DOHH2 (cell line): Measurements from ENCODE around the gene KIF6.

Experiments
- H3F3A ChIP-seq: fragments of 200-600 bp; sonication (generic), shearing (Covaris generic); 2 replicates; pipeline ENCODE4 v1.6.0; 2016; ENCODE audit warnings: antibody characterized with exemption, mild to moderate bottlenecking; ENCODE audit not compliant: control insufficient read depth, insufficient read depth
- H3K27ac ChIP-seq: fragments of 200-600 bp; sonication (generic); 2 replicates; pipeline ENCODE4 v1.5.1; 2014; ENCODE audit warnings: low read depth, mild to moderate bottlenecking, low read length, moderate library complexity
- H3K27me3 ChIP-seq: fragments of 200-600 bp; sonication (generic); 2 replicates; pipeline ENCODE4 v1.6.1; 2014; ENCODE audit warnings: mild to moderate bottlenecking, low read length, mixed read lengths; ENCODE audit not compliant: control insufficient read depth
- H3K36me3 ChIP-seq: fragments of 200-600 bp; sonication (generic); 2 replicates; pipeline ENCODE4 v1.6.1; 2014; ENCODE audit warnings: mild to moderate bottlenecking, low read length, moderate library complexity, mixed read lengths; ENCODE audit not compliant: control insufficient read depth
- H3K4me1 ChIP-seq: fragments of 200-600 bp; sonication (generic); 2 replicates; pipeline ENCODE4 v1.6.1; 2014; ENCODE audit warnings: mild to moderate bottlenecking, low read length, mixed read lengths; ENCODE audit not compliant: control insufficient read depth
- H3K4me2 ChIP-seq: fragments of 200-600 bp; sonication (generic); 2 replicates; pipeline ENCODE4 v1.6.0; 2014; ENCODE audit warnings: mild to moderate bottlenecking, low read length, moderate library complexity
- H3K4me3 ChIP-seq: fragments of 200-600 bp; sonication (generic); 2 replicates; pipeline ENCODE4 v1.5.1; 2014; ENCODE audit warnings: mild to moderate bottlenecking, low read length, mixed read lengths
- H3K79me2 ChIP-seq: fragments of 200-600 bp; sonication (generic); 2 replicates; pipeline ENCODE4 v1.6.1; 2014; ENCODE audit warnings: mild to moderate bottlenecking, low read length, mixed read lengths; ENCODE audit not compliant: control insufficient read depth
- H3K9me2 ChIP-seq: fragments of 200-600 bp; sonication (generic); replicated peaks from 2 replicates; pipeline ENCODE4 v1.6.1; 2014; ENCODE audit warnings: mild to moderate bottlenecking, low read length, mixed read lengths; ENCODE audit not compliant: control insufficient read depth
- H3K9me3 ChIP-seq: fragments of 200-600 bp; sonication (generic); 2 replicates; pipeline ENCODE4 v1.6.1; 2014; ENCODE audit warnings: antibody characterized with exemption, low read length, mixed read lengths; ENCODE audit not compliant: control insufficient read depth, insufficient read depth
- H4K20me1 ChIP-seq: fragments of 200-600 bp; sonication (generic); 2 replicates; pipeline ENCODE4 v1.6.0; 2014; ENCODE audit warnings: low read depth, mild to moderate bottlenecking, antibody characterized with exemption, low read length, moderate library complexity; ENCODE audit not compliant: control insufficient read depth, insufficient read depth
- EZH2phosphoT487 ChIP-seq: fragments of 200-600 bp; sonication (generic); IDR thresholded peaks from 2 replicates; pipeline ENCODE4 v1.6.1; 2017; ENCODE audit warnings: borderline replicate concordance, mild to moderate bottlenecking, antibody characterized with exemption, low read length, moderate library complexity, mixed read lengths
- TF ChIP-seq, protein P1 (sequence below): fragments of 200-600 bp; sonication (generic); IDR thresholded peaks from one replicate; pipeline ENCODE4 v1.5.1; 2014; ENCODE audit warnings: antibody characterized with exemption, mild to moderate bottlenecking, low read depth, low read length; ENCODE audit not compliant: poor library complexity, severe bottlenecking

KIF6 gene

DNA sequence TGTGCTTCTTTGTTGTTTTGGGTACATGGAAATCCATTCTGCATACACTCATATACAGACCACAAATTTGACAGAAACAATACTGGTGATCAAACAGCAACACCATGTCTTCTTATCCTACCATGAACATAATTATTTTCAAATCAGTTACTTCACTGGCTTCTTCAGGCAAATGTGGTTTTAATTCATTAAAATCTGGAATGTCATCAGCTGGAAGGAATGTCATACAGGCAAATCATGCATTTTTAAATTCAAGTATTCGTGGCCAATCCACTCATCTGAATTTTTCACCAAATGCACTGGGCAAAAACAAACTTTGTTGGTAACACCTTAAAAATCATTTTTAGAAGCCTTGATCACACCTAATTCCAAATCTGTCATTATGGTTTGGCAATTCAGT, 59.3 kb downstream of the KIF6 start:
- H3K9me3 ChIP-seq, result no peaks in the 10 kb centered on the region
- no peak overlapping the region for H3K27ac ChIP-seq
- H3K4me1 ChIP-seq, result no peaks in the 10 kb centered on the region
- no peaks in the 10 kb centered on the region for H4K20me1 ChIP-seq
- H3K4me2 ChIP-seq, result no peak overlapping the region
- no peak overlapping the region for H3K4me3 ChIP-seq
- no peaks in the 10 kb centered on the region for H3K27me3 ChIP-seq
- H3K79me2 ChIP-seq, result no peaks in the 10 kb centered on the region
- no peaks in the 10 kb centered on the region for H3F3A ChIP-seq
- TF ChIP-seq EZH2phosphoT487, result no peak
- TF ChIP-seq, protein P1, sequence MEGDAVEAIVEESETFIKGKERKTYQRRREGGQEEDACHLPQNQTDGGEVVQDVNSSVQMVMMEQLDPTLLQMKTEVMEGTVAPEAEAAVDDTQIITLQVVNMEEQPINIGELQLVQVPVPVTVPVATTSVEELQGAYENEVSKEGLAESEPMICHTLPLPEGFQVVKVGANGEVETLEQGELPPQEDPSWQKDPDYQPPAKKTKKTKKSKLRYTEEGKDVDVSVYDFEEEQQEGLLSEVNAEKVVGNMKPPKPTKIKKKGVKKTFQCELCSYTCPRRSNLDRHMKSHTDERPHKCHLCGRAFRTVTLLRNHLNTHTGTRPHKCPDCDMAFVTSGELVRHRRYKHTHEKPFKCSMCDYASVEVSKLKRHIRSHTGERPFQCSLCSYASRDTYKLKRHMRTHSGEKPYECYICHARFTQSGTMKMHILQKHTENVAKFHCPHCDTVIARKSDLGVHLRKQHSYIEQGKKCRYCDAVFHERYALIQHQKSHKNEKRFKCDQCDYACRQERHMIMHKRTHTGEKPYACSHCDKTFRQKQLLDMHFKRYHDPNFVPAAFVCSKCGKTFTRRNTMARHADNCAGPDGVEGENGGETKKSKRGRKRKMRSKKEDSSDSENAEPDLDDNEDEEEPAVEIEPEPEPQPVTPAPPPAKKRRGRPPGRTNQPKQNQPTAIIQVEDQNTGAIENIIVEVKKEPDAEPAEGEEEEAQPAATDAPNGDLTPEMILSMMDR, result no peak
- no peaks in the 10 kb centered on the region for H3K36me3 ChIP-seq
- no peaks in the 10 kb centered on the region for H3K9me2 ChIP-seq

DNA sequence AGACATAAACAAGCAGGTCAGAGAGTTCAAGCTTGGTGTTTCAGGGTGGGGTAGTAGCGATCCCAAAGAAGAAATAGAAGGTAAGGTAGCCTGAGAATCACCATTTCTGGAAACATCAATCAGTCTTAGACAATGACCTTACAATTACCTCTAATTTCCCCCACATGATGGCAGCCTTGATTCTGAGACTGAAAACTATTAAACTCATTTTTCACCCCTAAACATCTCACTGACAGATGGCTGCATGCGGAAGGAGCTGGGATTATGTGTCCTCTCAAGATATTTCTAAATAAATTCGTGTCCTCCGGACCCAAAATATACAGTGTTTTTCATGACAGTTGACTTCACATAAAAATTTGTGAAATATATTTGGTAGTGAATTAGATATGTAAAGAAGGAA, 61.0 kb downstream of the KIF6 start:
- H3K36me3 ChIP-seq, result no peaks in the 10 kb centered on the region
- no peaks in the 10 kb centered on the region for H3K27me3 ChIP-seq
- no peaks in the 10 kb centered on the region for H4K20me1 ChIP-seq
- H3K9me3 ChIP-seq, result no peaks in the 10 kb centered on the region
- H3K79me2 ChIP-seq, result no peaks in the 10 kb centered on the region
- TF ChIP-seq, protein P1, result no peak
- no peak for TF ChIP-seq EZH2phosphoT487
- no peak overlapping the region for H3K4me2 ChIP-seq
- H3K4me3 ChIP-seq, result no peak overlapping the region
- H3K27ac ChIP-seq, result no peak overlapping the region
- no peaks in the 10 kb centered on the region for H3K4me1 ChIP-seq
- H3F3A ChIP-seq, result no peaks in the 10 kb centered on the region
- H3K9me2 ChIP-seq, result no peaks in the 10 kb centered on the region

DNA sequence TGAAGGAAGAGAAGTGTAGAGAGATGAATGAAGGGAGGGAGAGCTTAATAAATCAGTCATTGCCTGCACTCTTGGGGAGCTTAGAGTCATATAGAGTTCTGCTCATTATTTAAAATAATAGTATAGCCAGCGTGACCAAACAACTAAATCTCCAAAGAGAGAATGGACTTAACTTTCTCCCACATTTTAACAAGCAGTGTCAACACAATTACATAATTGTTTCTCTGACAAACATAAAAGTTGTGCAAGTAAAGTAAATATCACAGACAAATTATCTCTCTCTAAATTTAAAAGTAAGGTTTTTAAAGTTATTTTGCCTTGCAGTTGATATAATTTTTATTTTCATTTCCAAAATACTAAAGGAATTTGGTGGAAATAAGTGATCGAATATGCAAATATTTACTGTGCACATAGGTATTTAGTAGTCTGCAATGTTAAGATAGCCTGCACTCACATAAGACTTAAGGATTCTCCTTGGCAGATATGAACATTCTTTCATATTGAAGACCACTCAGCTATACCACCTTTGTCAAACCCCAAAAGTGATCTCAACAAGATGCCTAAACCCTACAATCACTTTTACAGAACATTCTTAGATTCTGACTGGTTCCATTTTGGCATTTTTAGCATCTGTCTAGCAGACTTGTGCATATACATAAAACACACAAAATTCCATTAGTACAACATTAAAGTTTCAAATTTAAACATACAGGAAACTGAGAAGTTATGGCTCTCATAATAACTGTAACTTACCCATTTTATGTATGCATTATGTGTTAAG, 67.7 kb downstream of the KIF6 start:
- no peaks in the 10 kb centered on the region for H3K27me3 ChIP-seq
- no peaks in the 10 kb centered on the region for H4K20me1 ChIP-seq
- H3K79me2 ChIP-seq, result no peaks in the 10 kb centered on the region
- H3K4me3 ChIP-seq, result no peak overlapping the region
- TF ChIP-seq EZH2phosphoT487, result no peak
- H3F3A ChIP-seq, result no peaks in the 10 kb centered on the region
- H3K4me2 ChIP-seq, result no peak overlapping the region
- no peaks in the 10 kb centered on the region for H3K36me3 ChIP-seq
- H3K27ac ChIP-seq, result no peak overlapping the region
- no peaks in the 10 kb centered on the region for H3K9me2 ChIP-seq
- no peaks in the 10 kb centered on the region for H3K4me1 ChIP-seq
- H3K9me3 ChIP-seq, result no peaks in the 10 kb centered on the region

DNA sequence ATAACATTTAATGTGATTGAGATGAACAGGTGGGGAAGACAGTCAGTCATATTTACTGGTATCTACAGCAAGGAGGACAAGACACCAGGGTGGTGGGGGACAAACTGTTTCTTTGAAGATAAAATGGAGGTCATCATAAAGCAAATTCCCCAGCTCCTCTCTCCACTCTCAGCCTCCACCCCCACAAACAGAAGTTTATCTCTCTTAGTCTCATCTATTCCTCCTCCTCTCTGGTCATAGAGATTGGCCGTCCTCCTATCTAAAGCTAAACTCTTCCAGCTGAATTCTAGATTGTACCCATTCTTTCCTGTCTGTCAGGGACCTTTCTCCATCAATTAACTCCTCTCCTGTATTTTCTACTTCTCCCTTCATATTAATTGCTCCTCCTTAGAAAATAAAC, 71.1 kb downstream of the KIF6 start:
- Histone ChIP-seq H3K27me3 (no peaks in the 10 kb centered on the region), H4K20me1 (no peaks in the 10 kb centered on the region), H3K27ac (no peak overlapping the region), H3K36me3 (no peaks in the 10 kb centered on the region), H3K4me2 (no peak overlapping the region), H3K9me3 (no peaks in the 10 kb centered on the region), H3K9me2 (no peaks in the 10 kb centered on the region), H3K4me3 (no peak overlapping the region), H3K79me2 (no peaks in the 10 kb centered on the region), H3F3A (no peaks in the 10 kb centered on the region), H3K4me1 (no peaks in the 10 kb centered on the region)
- no peak for TF ChIP-seq EZH2phosphoT487
- TF ChIP-seq, protein P1, result no peak
